ENCODE results near the gene FHAD1.
A peak's percentile ranks its signal among the peaks of the same experiment; 100 is the strongest.

Gene FHAD1

GRCh38 chr1:15353839-15354579 is 107.0 kb downstream of the FHAD1 start:
- peak overlapping the region; percentile 50 for H3K27ac ChIP-seq (ENCODE audit: poor library complexity, severe bottlenecking)
- no peak for ATAC-seq (ENCODE audit: low read depth)
- no peaks in the 10 kb centered on the region for H3K9me3 ChIP-seq (ENCODE audit: severe bottlenecking)
- peaks cover 48% of the 10 kb centered on the region for H3K4me1 ChIP-seq (ENCODE audit: insufficient read depth, poor library complexity, severe bottlenecking)
- no peak for DNase-seq (ENCODE audit: low spot score)
- no peak for TF ChIP-seq CTCF (IDR thresholded peaks at IDR 0.05; ENCODE audit: poor library complexity, severe bottlenecking)
- H3K27me3 ChIP-seq (ENCODE audit: insufficient read depth, poor library complexity, severe bottlenecking): no peaks in the 10 kb centered on the region
- no peaks in the 10 kb centered on the region for H3K36me3 ChIP-seq (ENCODE audit: low read depth)
- no peak overlapping the region for H3K4me3 ChIP-seq (ENCODE audit: severe bottlenecking)

GRCh38 chr1:15354580-15354965 is 107.5 kb downstream of the FHAD1 start:
- DNase-seq (ENCODE audit: low spot score) (no peak), ATAC-seq (ENCODE audit: low read depth) (peak; percentile 13; the same call in 1 of the 3 replicates)
- Histone ChIP-seq H3K27ac (ENCODE audit: poor library complexity, severe bottlenecking) (peak overlapping the region; percentile 50), H3K4me1 (ENCODE audit: insufficient read depth, poor library complexity, severe bottlenecking) (peaks cover 48% of the 10 kb centered on the region), H3K4me3 (ENCODE audit: severe bottlenecking) (no peak overlapping the region), H3K9me3 (ENCODE audit: severe bottlenecking) (no peaks in the 10 kb centered on the region), H3K36me3 (ENCODE audit: low read depth) (no peaks in the 10 kb centered on the region), H3K27me3 (ENCODE audit: insufficient read depth, poor library complexity, severe bottlenecking) (no peaks in the 10 kb centered on the region)
- no peak for TF ChIP-seq CTCF (IDR thresholded peaks at IDR 0.05; ENCODE audit: poor library complexity, severe bottlenecking)

- Histone ChIP-seq H3K4me3 (ENCODE audit: severe bottlenecking) (no peak overlapping the region), H3K27ac (ENCODE audit: poor library complexity, severe bottlenecking) (peak overlapping the region; percentile 50), H3K4me1 (ENCODE audit: insufficient read depth, poor library complexity, severe bottlenecking) (peaks cover 40% of the 10 kb centered on the region), H3K27me3 (ENCODE audit: insufficient read depth, poor library complexity, severe bottlenecking) (no peaks in the 10 kb centered on the region), H3K9me3 (ENCODE audit: severe bottlenecking) (no peaks in the 10 kb centered on the region), H3K36me3 (ENCODE audit: low read depth) (no peaks in the 10 kb centered on the region)
- TF ChIP-seq CTCF (IDR thresholded peaks at IDR 0.05; ENCODE audit: poor library complexity, severe bottlenecking): no peak
- DNase-seq (ENCODE audit: low spot score): no peak
- no peak; the same call in 2 of the 3 replicates for ATAC-seq (ENCODE audit: low read depth)
These were observed 109.1 kb downstream of the FHAD1 start for GRCh38 chr1:15355968-15356625.

- Histone ChIP-seq H3K27ac (ENCODE audit: poor library complexity, severe bottlenecking) (peak overlapping the region; percentile 48), H3K27me3 (ENCODE audit: insufficient read depth, poor library complexity, severe bottlenecking) (no peaks in the 10 kb centered on the region), H3K4me3 (ENCODE audit: severe bottlenecking) (no peak overlapping the region), H3K4me1 (ENCODE audit: insufficient read depth, poor library complexity, severe bottlenecking) (peaks cover 28% of the 10 kb centered on the region), H3K36me3 (ENCODE audit: low read depth) (no peaks in the 10 kb centered on the region), H3K9me3 (ENCODE audit: severe bottlenecking) (no peaks in the 10 kb centered on the region)
- DNase-seq (ENCODE audit: low spot score) (no peak), ATAC-seq (ENCODE audit: low read depth) (no peak)
- no peak for TF ChIP-seq CTCF (IDR thresholded peaks at IDR 0.05; ENCODE audit: poor library complexity, severe bottlenecking)
These were observed 110.7 kb downstream of the FHAD1 start for GRCh38 chr1:15357612-15358207.
